HL-60 (cell line): Measurements from ENCODE around the gene PRPH2.

Source experiments
- CTCF ChIP-seq: IDR thresholded peaks from one replicate; pipeline ENCODE4 v1.5.1; 2011; ENCODE audit warnings: low read length, control low read depth, inconsistent platforms; ENCODE audit not compliant: insufficient read depth
- GABPA ChIP-seq: IDR thresholded peaks from 2 replicates; pipeline ENCODE4 v1.6.1; 2012; ENCODE audit warnings: low read depth
- POLR2AphosphoS5 ChIP-seq: IDR thresholded peaks from 2 replicates; pipeline ENCODE4 v1.6.1; 2012; ENCODE audit warnings: low read depth
- TF ChIP-seq, protein P1 (sequence below): IDR thresholded peaks from 2 replicates; pipeline ENCODE4 v1.6.1; 2012; ENCODE audit warnings: low read depth; ENCODE audit not compliant: insufficient replicate concordance

- no peak for TF ChIP-seq POLR2AphosphoS5
- peak; percentile 76 for TF ChIP-seq CTCF
- TF ChIP-seq, protein P1, sequence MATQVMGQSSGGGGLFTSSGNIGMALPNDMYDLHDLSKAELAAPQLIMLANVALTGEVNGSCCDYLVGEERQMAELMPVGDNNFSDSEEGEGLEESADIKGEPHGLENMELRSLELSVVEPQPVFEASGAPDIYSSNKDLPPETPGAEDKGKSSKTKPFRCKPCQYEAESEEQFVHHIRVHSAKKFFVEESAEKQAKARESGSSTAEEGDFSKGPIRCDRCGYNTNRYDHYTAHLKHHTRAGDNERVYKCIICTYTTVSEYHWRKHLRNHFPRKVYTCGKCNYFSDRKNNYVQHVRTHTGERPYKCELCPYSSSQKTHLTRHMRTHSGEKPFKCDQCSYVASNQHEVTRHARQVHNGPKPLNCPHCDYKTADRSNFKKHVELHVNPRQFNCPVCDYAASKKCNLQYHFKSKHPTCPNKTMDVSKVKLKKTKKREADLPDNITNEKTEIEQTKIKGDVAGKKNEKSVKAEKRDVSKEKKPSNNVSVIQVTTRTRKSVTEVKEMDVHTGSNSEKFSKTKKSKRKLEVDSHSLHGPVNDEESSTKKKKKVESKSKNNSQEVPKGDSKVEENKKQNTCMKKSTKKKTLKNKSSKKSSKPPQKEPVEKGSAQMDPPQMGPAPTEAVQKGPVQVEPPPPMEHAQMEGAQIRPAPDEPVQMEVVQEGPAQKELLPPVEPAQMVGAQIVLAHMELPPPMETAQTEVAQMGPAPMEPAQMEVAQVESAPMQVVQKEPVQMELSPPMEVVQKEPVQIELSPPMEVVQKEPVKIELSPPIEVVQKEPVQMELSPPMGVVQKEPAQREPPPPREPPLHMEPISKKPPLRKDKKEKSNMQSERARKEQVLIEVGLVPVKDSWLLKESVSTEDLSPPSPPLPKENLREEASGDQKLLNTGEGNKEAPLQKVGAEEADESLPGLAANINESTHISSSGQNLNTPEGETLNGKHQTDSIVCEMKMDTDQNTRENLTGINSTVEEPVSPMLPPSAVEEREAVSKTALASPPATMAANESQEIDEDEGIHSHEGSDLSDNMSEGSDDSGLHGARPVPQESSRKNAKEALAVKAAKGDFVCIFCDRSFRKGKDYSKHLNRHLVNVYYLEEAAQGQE, result no peak
- no peak for TF ChIP-seq GABPA
Observed at GRCh38 chr6:42726485-42727086, 4.2 kb upstream of the PRPH2 start.
